HG02610 (cell line): ENCODE results near the gene HES1.
"Not testable (repeated sequence)": the region's sequence is repeated elsewhere in the genome, so short reads cannot be mapped to it uniquely, and the experiment has no call there.

Experiments used
- ATAC-seq: cut with Tn5 transposase; IDR thresholded peaks from one replicate; pipeline ENCODE4 v1.9.1; 2021; ENCODE audit warnings: mild to moderate bottlenecking, moderate library complexity; ENCODE audit not compliant: unreplicated experiment

HES1 gene

GRCh38 chr3:194139814-194140391, 4.0 kb downstream of the HES1 start:
- ATAC-seq: no peak

DNA sequence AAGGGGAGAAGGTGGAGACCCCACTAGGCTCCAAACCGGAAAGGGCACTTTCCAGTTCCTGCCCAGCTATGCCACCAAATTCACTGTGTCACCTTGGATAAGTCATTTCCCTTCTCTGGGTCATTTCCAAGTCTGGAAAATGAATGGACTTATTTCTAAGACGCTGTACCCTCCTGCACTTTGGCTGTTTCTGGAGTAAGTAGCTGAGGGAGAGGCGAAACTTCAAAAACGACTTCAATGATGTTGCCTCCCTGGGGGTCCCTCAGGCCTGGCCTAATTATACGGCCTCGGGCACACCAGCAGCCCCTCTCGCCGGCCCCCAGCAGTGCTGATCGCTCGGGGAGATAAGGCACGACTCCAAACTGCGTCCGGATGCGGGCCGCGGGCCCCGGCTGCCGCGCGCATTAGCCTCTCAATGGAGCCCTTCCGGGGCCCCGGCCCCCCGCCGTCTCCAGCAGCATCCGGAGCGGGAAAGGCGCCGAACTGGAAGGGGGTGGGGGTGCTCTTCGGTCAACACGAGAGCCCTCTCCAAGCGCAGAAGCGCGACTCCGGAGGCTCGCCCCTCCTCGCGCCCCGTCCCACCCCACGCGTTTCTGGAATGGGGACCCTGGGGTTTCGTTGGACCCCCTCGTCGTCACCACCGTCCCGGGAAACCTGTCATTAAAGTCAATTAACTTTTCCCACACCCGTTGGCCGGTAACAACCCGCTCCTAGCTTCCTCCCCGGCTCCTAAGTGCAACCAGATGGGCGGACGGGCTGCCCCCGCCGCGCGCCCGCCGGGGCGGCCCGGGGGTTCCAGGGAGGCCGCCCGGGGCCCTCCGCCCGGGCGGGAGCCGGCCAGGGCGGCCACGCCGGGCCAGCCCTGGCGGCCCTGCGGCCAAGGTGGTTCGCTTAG, 4.8 kb downstream of the HES1 start:
- ATAC-seq: no peak

DNA sequence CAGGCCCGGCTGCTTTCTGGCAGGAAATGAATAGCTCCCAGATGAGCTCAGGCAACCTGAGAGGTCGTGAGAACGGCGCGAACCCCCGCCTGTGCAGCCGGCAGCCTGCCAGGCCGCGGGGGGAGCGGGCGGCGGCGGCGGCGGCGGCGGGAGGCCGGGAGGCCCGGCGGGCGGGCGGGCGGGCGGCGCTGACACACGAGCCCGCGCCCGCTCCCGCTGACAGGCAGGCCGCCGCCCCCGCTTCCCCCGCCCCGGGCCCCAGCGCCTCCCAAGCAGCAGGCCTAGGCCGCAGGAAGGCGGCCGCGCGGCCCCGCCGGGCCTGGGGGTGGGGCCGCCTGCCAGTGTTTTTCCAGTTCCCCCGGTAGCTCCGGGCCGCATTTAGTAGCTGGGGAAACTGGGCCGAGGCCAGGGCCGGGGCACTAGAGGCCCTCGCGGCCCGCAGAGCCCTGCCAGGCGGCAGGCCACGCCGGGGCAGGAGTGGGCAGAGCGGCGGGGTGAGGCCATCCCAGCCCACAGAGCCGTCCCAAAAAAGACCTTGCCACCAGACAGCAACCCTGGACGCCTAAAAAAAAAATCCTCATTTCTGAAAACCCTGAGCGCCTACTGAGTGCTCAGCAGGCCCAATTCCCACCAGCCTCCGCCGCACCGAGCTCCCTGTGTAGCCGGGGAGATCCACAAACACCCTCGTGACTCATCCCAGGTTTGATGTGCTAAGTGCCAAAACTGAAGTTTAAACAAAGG, 5.6 kb downstream of the HES1 start:
- peak; percentile 34 for ATAC-seq

DNA sequence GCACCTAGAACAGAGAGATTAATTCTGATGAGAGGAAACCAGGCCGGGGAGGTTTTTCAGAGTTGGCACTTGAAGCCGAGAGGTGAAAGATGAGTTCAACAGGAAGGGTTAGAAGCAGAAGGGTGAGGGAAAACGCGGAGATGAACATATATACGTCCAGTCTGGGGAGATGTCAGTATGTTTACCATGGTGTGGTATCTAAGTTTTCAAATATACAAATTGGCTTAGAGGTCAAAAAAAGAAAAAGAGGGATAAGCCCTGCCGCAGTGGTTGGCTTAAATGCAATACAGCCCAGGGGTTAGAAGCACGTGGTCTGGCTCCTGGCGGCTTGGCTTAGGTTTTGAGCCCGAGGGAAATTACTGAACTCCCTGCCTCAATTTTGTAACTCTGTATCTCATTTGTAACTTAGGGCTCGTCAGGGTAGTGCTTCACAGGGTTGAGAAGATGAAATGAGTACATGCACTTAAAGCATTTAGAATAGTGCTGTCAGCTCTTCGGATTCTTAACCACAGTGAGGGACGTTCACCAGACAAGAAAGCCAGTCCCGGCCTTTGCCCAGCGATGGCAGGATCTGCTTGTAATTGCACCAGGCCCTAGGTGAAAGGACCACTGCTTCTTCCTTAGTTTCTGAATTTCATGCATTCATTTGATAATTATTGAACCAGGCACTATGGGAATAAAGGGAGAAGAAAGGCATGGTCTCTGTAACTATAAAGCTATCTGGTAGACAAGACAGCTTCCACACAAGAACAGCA, 6.4 kb downstream of the HES1 start:
- ATAC-seq: no peak

- no peak for ATAC-seq
Measured at GRCh38 chr3:194145702-194146101, 9.8 kb downstream of the HES1 start.

DNA sequence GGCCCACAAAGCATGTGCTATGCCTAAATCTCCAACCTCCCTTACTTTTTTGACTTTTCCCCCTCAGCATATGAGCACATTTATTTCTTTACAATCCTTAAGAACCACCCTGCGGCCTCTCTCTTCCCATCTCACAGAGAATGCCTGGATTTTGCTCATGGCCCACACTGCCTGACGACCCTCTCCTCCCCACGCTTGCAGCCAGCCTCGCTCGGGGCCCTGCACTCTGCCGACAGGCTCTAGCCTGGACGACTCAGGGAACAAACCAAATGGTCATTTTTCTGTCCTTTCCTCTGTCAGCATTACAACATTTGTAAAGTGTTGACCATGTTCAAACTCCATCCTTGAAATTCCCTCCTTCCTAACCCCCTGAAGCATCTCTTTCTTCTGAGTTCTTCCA, 11.7 kb downstream of the HES1 start:
- no peak for ATAC-seq

GRCh38 chr3:194148383-194148782, 12.4 kb downstream of the HES1 start:
- ATAC-seq: no peak

DNA sequence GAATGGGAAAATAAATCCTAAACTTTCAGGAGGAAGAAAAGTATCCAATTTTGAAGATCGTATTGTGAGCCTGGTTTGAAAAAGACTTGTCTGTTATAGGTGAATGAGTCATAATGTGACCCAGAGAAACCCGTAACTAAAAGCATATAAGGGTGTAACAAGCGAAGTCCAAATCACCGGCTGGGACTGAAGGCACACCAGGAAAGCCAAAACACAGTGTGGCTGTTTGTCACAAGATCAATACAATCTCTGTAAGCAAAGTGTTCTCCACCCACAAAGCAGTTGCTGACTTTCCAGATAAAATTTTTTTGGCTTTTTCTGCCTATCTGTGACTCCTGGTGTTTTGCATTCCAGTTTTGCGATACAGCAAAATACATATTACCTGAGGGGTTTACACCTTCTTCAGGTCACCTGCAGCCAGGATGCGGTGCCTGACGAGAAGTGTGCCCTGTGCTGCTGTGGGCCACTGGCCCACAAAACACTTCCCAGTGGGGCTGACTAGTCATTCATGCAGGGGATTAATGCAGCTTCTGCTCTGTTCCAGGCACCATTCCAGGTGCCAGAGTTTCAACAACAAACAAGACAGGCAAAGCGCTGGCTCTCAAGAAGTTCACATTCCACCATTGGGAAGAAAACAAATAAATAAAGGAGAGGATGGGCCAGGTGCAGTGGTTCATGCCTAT, 14.4 kb downstream of the HES1 start:
- ATAC-seq: no peak

GRCh38 chr3:194150935-194151302, 15.0 kb downstream of the HES1 start:
- not testable (repeated sequence) for ATAC-seq

DNA sequence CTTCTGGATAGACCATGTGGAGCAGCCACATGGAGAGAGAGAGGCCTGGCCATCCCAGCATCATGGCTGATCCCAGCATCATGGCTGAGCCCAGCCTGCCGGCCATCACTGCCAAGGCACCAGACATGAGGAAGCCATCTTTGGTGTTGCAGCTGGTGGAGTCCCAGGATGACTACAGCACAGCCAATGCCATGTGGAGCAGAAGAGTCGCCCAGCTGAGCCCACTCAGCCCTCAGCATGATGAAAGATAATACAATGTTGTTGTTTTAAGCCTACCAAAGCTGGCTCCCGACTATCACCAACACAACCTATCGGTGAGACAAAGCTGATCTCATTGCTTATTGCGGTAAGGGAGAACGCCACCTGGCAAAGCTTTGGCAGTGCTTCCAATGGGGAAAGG, 18.4 kb downstream of the HES1 start:
- no peak for ATAC-seq

DNA sequence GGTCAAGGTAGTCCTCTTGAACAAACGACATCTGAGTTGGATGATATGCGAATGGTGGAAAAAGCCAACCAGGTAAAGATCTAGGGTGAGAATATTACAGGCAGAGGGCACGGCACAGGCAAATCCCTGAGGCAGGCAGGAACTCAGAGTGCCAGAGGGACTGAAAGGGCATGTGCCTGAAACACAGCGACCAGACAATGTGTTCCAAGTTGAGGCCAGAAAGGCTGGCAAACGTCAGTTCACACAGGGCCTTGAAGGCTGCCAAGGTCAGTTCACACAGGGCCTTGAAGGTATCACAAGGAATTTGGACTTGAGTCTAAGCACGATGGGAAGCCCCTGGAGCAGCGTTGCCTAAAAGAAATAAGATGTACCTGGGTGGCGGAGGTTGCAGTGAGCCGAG, 20.1 kb downstream of the HES1 start:
- ATAC-seq: no peak

DNA sequence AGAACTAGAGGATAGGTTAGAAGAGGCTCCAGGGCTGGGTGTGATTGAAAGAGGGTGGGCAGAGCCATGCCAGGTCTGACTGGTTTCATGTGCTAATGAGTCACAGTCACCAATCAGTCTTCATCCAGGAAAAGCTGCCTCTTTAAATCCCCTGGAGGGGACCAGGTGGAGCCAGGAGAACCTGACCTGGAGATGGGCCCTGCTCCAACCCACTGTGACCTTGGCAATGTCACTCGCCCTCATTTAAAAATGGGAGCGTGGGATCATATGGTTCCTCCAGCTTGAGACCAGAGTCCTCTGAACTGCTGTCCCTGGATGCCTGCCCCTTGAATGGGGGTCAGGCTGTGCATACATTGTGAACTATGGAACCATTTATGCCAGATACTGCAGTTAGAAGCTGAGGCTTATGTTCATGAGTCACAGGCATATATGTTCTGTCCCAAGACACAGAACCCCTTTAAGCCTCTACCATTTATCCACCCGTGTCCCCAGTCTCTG, 23.0 kb downstream of the HES1 start:
- no peak for ATAC-seq

DNA sequence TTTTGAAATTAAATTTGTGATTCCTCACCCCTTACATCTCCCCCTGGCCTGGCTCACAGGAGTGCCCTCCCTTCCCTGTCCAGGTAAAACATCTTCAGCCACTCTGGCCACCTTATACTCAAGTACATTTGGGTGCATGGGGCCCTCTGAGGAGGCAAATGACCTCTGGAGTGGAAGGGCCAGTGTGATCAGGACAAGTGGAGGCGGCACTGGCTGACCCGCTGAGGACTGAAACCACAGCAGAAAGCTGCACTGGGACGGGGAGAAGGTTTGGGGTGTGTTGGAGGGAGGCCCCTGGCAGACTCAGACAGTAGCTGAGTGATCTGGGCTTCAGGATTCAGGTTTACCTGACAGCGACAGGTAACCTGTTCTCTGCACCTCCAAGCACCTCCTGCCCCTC, 24.2 kb downstream of the HES1 start:
- no peak for ATAC-seq

DNA sequence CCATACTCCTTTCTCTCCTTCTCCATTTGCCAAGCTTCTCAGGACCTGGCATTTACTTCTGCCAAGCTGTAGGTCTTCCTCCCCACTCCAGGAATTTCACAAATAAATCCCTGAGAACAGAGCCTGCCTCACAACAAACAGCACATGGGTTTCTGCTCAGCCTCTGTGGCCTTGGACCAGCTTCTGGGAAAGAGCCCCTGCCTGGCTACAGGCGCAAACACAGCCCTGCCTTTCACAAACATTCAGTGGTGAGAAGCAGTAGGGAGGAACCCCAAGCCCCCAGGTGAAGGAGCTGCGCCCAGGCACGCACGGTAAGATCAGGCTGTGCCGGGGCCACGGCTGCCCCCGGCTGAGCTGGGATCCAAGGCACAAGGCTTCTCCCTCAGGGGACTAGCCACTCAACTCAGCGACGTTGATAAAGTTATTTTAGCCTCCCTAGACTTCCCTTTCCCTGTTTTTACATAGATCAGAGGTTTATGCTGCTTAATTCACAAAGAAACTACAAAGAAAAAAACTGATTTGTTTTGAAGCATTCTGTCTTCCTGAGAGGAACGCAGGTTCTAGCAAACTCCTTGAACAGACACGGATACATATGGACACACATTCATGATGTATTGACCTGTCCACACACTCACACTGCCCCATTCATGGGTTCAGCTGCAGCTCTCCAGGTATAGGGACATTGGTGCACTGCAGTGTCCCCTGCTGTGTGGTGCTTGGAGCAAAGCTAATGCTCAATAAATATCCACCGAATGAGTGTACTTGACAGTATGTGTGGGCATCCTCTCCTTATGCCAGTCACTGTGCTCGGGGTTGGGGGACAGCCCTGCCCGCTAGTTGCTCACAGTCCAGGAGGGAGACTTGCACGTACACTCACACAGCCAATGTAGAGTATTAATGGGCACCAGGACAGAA, 25.4 kb downstream of the HES1 start:
- no peak for ATAC-seq

- ATAC-seq: no peak
Measured at GRCh38 chr3:194162070-194162678, 26.2 kb downstream of the HES1 start.

- ATAC-seq: no peak
Measured at GRCh38 chr3:194162817-194163584, 27.1 kb downstream of the HES1 start.

- no peak for ATAC-seq
Measured at GRCh38 chr3:194163697-194164096, 27.7 kb downstream of the HES1 start.

DNA sequence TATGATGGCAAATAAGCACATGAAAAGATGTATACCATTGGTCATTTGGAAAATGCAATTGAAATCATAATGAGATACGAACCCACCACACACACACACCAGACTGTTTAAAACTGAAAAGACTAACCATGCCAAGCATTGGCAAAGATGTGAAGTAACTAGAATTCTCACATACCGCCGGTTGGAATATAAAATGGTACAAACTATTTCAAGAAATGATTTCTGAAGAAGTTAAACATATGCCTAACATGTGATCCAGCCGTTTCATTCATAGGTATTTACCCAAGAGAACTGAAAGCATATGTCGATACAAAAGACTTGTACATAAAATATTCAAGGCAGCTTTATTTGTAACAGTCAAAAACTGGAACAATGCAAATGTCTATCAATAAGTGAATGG, 28.9 kb downstream of the HES1 start:
- no peak for ATAC-seq
